Activated naive CD8-positive, alpha-beta T cell treated with anti-CD3 and anti-CD28 coated beads, Interleukin-2, amount 10 ng/mL, durations not matched to agents 7 days and 5 days (primary cell): ENCODE results near the gene UPB1. TPM values are rescaled to one million over a fixed set of nuclear protein-coding genes. Genes with fewer than 3 reads are reported as not detected.

Experiments
- total RNA-seq, 2 experiments: library from RNA; stranded (reverse); gene quantifications; one replicate each; pipeline ENCODE4 v1.2.3, GENCODE V29; 2021

Gene UPB1
- total RNA-seq, 2 experiments from 2014 or later = 0.30 to 0.34 TPM

Other genes starting within 250 kb of the UPB1 start
- gene SPECC1L, start 224.5 kb upstream of the UPB1 start, total RNA-seq = 10 to 100 TPM; 55.4 to 59.4 TPM
- 10 to 100 TPM; 29.1 to 30.3 TPM for gene ADORA2A, start 67.7 kb upstream of the UPB1 start, total RNA-seq
- gene GUCD1, start 59.8 kb downstream of the UPB1 start, total RNA-seq = 100 to 1,000 TPM; 103 to 104 TPM
- gene SNRPD3, start 60.7 kb downstream of the UPB1 start, total RNA-seq = 100 to 1,000 TPM; 108 to 110 TPM
- gene LRRC75B, start 97.7 kb downstream of the UPB1 start, total RNA-seq = 1 to 10 TPM; 2.2 to 3.2 TPM
- 10 to 100 TPM; 25.4 to 25.7 TPM for gene GGT1, start 107.9 kb downstream of the UPB1 start, total RNA-seq